ENCODE results near the gene ZNF32. TPM values are rescaled to one million over a fixed set of nuclear protein-coding genes. Genes with fewer than 3 reads are reported as not detected.

ZNF32 gene
- total RNA-seq, 1 experiment from 2014 or later = 14.6 TPM

GRCh38 chr10:43658227-43658626, 9.5 kb upstream of the ZNF32 start:
- H3K79me2 ChIP-seq (ENCODE audit: insufficient read depth, low read length) = no peaks in the 10 kb centered on the region
- H3K4me2 ChIP-seq (ENCODE audit: insufficient read depth, insufficient read length, low read length) = no peak overlapping the region
- H3K14ac ChIP-seq (ENCODE audit: insufficient read depth, low read length) = no peak overlapping the region
- no peak overlapping the region for H3K27ac ChIP-seq (ENCODE audit: insufficient read length, low read depth, low read length)
- no peak overlapping the region for H4K91ac ChIP-seq (ENCODE audit: insufficient read length, low read depth, low read length)
- no peak overlapping the region for H2BK120ac ChIP-seq (ENCODE audit: low read depth, low read length, poor library complexity, severe bottlenecking)
- H2BK15ac ChIP-seq (ENCODE audit: low read depth, low read length) = no peak overlapping the region
- H3K4me1 ChIP-seq (ENCODE audit: insufficient read depth, low read length) = no peaks in the 10 kb centered on the region
- Mint-ChIP-seq H3K4me1 (peaks cover 3 to 6% of the 10 kb centered on the region in 2 experiments; a peak in 2 of 4 replicates), H3K27ac (no peak overlapping the region), H3K4me3 (no peak overlapping the region), H3K36me3 (ENCODE audit: insufficient read depth in 1 of 3, low read depth in 3 of 3) (peaks cover 0 to 2% (median 0%) of the 10 kb centered on the region in 3 experiments; a peak in 1 of 7 replicates), H3K27me3 (ENCODE audit: low read depth) (peaks cover 7% of the 10 kb centered on the region; the same call in 1 of the 2 replicates), H3K9me3 (peaks cover 0 to 8% of the 10 kb centered on the region in 2 experiments; a peak in 4 of 5 replicates)
- no peaks in the 10 kb centered on the region for H3K23me2 ChIP-seq (ENCODE audit: insufficient read length, low read depth, low read length, poor library complexity, severe bottlenecking)
- H3T11ph ChIP-seq (ENCODE audit: low read length) = no peak overlapping the region
- no peaks in the 10 kb centered on the region for H3K27me3 ChIP-seq (ENCODE audit: insufficient read depth, low read length)
- no peak overlapping the region for H3K23ac ChIP-seq (ENCODE audit: insufficient read length, low read depth, low read length)
- DNase-seq = no peak
- H2BK20ac ChIP-seq (ENCODE audit: low read depth, low read length, poor library complexity, severe bottlenecking) = no peak overlapping the region
- H2AFZ ChIP-seq (ENCODE audit: low read length) = no peak overlapping the region
- no peak overlapping the region for H2BK5ac ChIP-seq (ENCODE audit: insufficient read length, low read length)
- H3K9me3 ChIP-seq (ENCODE audit: control insufficient read depth, low read depth, low read length) = no peaks in the 10 kb centered on the region
- WGBS (ENCODE audit: extremely low coverage, insufficient read length, low lambda C conversion rate) = no CpG with 5 or more reads among the region's 8 CpGs
- H3K79me1 ChIP-seq (ENCODE audit: insufficient read depth, low read depth, low read length, poor library complexity, severe bottlenecking) = no peaks in the 10 kb centered on the region
- TF ChIP-seq, protein P1, sequence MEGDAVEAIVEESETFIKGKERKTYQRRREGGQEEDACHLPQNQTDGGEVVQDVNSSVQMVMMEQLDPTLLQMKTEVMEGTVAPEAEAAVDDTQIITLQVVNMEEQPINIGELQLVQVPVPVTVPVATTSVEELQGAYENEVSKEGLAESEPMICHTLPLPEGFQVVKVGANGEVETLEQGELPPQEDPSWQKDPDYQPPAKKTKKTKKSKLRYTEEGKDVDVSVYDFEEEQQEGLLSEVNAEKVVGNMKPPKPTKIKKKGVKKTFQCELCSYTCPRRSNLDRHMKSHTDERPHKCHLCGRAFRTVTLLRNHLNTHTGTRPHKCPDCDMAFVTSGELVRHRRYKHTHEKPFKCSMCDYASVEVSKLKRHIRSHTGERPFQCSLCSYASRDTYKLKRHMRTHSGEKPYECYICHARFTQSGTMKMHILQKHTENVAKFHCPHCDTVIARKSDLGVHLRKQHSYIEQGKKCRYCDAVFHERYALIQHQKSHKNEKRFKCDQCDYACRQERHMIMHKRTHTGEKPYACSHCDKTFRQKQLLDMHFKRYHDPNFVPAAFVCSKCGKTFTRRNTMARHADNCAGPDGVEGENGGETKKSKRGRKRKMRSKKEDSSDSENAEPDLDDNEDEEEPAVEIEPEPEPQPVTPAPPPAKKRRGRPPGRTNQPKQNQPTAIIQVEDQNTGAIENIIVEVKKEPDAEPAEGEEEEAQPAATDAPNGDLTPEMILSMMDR (conservative IDR thresholded peaks at IDR 0.05) = no peak
- no peak overlapping the region for H3K56ac ChIP-seq (ENCODE audit: insufficient read length, low read depth, low read length)
- H2AK5ac ChIP-seq (ENCODE audit: insufficient read length, low read length) = no peak overlapping the region
- no peak overlapping the region for H2BK12ac ChIP-seq (ENCODE audit: insufficient read length, low read depth, low read length)
- no peak overlapping the region for H3K18ac ChIP-seq (ENCODE audit: insufficient read length, low read depth, low read length)
- no peak overlapping the region for H4K8ac ChIP-seq (replicated peaks; ENCODE audit: insufficient read length, low read depth, low read length)
- no peak overlapping the region for H4K5ac ChIP-seq (ENCODE audit: insufficient read length, low read depth, low read length)
- H3K4ac ChIP-seq (ENCODE audit: low read depth, low read length) = no peak overlapping the region
- no peak overlapping the region for H3K9ac ChIP-seq (ENCODE audit: extremely low read depth, insufficient read length, low read length)
- no peaks in the 10 kb centered on the region for H4K20me1 ChIP-seq (ENCODE audit: control insufficient read depth, insufficient read depth, insufficient read length)

Measured in H9 (cell line).